ENCODE results near the gene AKR1C4.
"Not testable (repeated sequence)": the region's sequence is repeated elsewhere in the genome, so short reads cannot be mapped to it uniquely, and the experiment has no call there.

The AKR1C4 gene

DNA sequence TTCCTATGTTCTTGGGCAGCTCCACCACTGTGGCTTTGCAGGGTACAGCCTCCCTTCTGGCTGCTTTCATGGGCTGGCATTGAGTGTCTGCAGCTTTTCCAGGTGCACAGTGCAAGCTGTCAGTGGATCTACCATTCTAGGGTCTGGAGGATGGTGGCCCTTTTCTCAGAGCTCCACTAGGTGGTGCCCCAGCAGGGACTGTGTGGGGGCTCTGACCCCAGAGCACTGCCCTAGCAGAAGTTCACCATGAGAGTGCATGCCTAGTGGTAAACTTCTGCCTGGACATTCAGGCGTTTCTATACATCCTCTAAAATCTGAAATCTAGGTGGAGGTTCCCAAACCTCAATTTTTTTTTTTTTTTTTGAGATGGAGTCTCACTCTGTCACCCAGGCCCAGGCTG, 13.6 kb downstream of the AKR1C4 start:
- H3K36me3 ChIP-seq (ENCODE audit: control insufficient read depth, insufficient read depth, low read length); H3K4me3 ChIP-seq (ENCODE audit: low read depth, low read length); H3K4me1 ChIP-seq (ENCODE audit: control insufficient read depth, insufficient read depth, low read length); H3K9ac ChIP-seq (ENCODE audit: low read depth, low read length); H3K27me3 ChIP-seq (ENCODE audit: control insufficient read depth, insufficient read depth, low read length); H3K9me3 ChIP-seq (ENCODE audit: control insufficient read depth, insufficient read depth, low read length): not testable (repeated sequence)

DNA sequence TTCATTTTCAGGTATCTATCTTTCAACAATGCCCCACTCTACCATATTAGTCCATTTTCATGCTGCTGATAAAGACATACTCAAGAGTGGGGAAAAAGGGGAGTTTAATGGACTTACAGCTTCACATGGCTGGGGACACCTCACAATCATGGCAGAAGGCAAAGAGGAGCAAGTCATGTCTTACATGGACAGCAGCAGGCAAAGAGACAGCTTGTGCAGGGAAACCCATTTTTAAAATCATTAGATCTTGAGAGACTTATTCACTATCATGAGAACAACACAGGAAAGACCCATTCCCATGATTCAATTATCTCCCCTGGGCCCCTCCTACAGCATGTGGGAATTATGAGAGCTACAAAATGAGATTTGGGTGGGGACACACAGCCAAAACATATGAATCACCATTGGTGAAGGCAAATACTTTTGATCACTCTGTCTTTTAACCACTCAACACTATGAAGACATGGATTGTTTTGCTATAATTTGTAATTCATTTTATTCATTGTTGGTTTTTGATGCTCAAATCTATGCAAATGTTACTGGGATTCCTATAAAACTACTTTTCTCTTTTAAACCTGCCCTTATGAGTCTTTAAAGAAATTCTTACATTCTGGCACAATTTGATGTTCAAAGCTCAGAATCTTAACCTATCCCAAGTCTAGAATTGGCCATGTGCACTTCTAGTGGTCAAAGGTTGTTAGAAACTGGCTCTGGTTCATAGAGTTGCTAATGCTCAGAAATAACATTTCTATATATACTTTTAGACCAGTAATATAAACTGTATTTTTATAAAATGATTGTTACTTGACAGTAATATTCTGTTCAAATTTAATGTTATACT, 15.3 kb downstream of the AKR1C4 start:
- Histone ChIP-seq H3K9ac (ENCODE audit: low read depth, low read length) (no peak overlapping the region), H3K36me3 (ENCODE audit: control insufficient read depth, insufficient read depth, low read length) (no peaks in the 10 kb centered on the region), H3K9me3 (ENCODE audit: control insufficient read depth, insufficient read depth, low read length) (peaks cover 3% of the 10 kb centered on the region), H3K4me3 (ENCODE audit: low read depth, low read length) (no peak overlapping the region), H3K27me3 (ENCODE audit: control insufficient read depth, insufficient read depth, low read length) (no peaks in the 10 kb centered on the region), H3K4me1 (ENCODE audit: control insufficient read depth, insufficient read depth, low read length) (no peaks in the 10 kb centered on the region)

DNA sequence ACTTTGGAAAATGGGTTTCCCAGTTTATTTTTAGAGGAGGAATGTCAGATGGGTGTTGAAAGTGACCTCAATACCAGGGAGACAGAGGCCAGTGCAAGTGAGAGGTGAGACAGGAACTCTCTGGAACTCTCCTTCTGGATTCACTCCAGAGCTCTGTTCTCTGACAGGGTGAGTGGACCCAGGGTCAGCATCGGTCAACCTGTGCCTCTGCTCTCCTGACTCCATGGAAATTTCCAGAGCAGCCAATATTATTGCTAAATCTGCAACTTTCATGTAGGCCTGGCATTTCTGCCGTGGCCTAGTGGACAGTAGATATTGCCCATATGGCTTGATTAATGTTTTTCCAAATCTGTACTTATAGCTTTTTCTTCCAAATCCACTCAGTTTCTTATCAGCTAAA, 20.2 kb downstream of the AKR1C4 start:
- H3K27me3 ChIP-seq (ENCODE audit: control insufficient read depth, insufficient read depth, low read length): no peaks in the 10 kb centered on the region
- H3K9me3 ChIP-seq (ENCODE audit: control insufficient read depth, insufficient read depth, low read length): peaks cover 3% of the 10 kb centered on the region
- no peaks in the 10 kb centered on the region for H3K4me1 ChIP-seq (ENCODE audit: control insufficient read depth, insufficient read depth, low read length)
- H3K4me3 ChIP-seq (ENCODE audit: low read depth, low read length): no peak overlapping the region
- no peak overlapping the region for H3K9ac ChIP-seq (ENCODE audit: low read depth, low read length)
- no peaks in the 10 kb centered on the region for H3K36me3 ChIP-seq (ENCODE audit: control insufficient read depth, insufficient read depth, low read length)

- H3K36me3 ChIP-seq (ENCODE audit: control insufficient read depth, insufficient read depth, low read length): no peaks in the 10 kb centered on the region
- peaks cover 4% of the 10 kb centered on the region for H3K9me3 ChIP-seq (ENCODE audit: control insufficient read depth, insufficient read depth, low read length)
- no peak overlapping the region for H3K4me3 ChIP-seq (ENCODE audit: low read depth, low read length)
- H3K9ac ChIP-seq (ENCODE audit: low read depth, low read length): no peak overlapping the region
- H3K4me1 ChIP-seq (ENCODE audit: control insufficient read depth, insufficient read depth, low read length): no peaks in the 10 kb centered on the region
- no peaks in the 10 kb centered on the region for H3K27me3 ChIP-seq (ENCODE audit: control insufficient read depth, insufficient read depth, low read length)
Observed at GRCh38 chr10:5219262-5219661, 22.6 kb downstream of the AKR1C4 start.

DNA sequence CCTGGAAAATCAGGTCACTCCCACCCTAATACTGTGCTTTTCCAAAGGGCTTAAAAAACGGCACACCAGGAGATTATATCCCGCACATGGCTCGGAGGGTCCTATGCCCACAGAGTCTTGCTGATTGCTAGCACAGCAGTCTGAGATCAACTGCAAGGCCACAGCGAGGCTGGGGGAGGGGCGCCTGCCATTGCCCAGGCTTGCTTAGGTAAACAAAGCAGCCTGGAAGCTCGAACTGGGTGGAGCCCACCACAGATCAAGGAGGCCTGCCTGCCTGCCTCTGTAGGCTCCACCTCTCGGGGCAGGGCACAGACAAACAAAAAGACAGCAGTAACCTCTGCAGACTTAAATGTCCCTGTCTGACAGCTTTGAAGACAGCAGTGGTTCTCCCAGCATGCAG, 26.3 kb downstream of the AKR1C4 start:
- H3K27me3 ChIP-seq (ENCODE audit: control insufficient read depth, insufficient read depth, low read length); H3K4me3 ChIP-seq (ENCODE audit: low read depth, low read length); H3K9me3 ChIP-seq (ENCODE audit: control insufficient read depth, insufficient read depth, low read length); H3K36me3 ChIP-seq (ENCODE audit: control insufficient read depth, insufficient read depth, low read length); H3K9ac ChIP-seq (ENCODE audit: low read depth, low read length); H3K4me1 ChIP-seq (ENCODE audit: control insufficient read depth, insufficient read depth, low read length): not testable (repeated sequence)

DNA sequence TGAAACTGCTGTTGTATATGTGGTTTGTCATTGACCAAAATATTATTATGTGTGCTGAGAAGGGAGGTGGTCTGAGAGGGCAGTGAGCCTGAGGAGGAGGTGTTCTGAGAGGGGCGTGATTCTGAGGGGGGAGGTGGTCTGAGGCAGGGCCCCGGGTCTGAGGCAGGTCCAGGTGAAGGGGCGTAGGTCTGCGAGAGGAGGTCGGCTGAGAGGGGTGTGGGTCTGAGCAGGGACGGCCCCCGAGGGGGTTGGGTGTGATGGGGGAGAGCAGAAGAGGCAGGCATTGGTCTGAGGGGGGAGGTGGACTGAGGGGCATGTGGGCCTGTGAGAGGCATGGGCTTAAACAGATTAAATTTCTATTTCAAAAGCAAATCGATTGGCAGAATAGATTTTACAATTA, 32.4 kb downstream of the AKR1C4 start:
- Histone ChIP-seq H3K27me3 (ENCODE audit: control insufficient read depth, insufficient read depth, low read length) (no peaks in the 10 kb centered on the region), H3K4me3 (ENCODE audit: low read depth, low read length) (no peak overlapping the region)

GRCh38 chr10:5233324-5233723, 36.7 kb downstream of the AKR1C4 start:
- H3K4me1 ChIP-seq (ENCODE audit: control insufficient read depth, insufficient read depth, low read length): no peaks in the 10 kb centered on the region
- H3K4me3 ChIP-seq (ENCODE audit: low read depth, low read length): no peak overlapping the region
- no peaks in the 10 kb centered on the region for H3K9me3 ChIP-seq (ENCODE audit: control insufficient read depth, insufficient read depth, low read length)
- H3K9ac ChIP-seq (ENCODE audit: low read depth, low read length): no peak overlapping the region
- no peaks in the 10 kb centered on the region for H3K27me3 ChIP-seq (ENCODE audit: control insufficient read depth, insufficient read depth, low read length)
- H3K36me3 ChIP-seq (ENCODE audit: control insufficient read depth, insufficient read depth, low read length): no peaks in the 10 kb centered on the region

More for the DNA sequence above, 32.4 kb downstream of the AKR1C4 start:
- no peaks in the 10 kb centered on the region for H3K36me3 ChIP-seq (ENCODE audit: control insufficient read depth, insufficient read depth, low read length)
- H3K4me1 ChIP-seq (ENCODE audit: control insufficient read depth, insufficient read depth, low read length): no peaks in the 10 kb centered on the region
- no peak overlapping the region for H3K9ac ChIP-seq (ENCODE audit: low read depth, low read length)
- H3K9me3 ChIP-seq (ENCODE audit: control insufficient read depth, insufficient read depth, low read length): no peaks in the 10 kb centered on the region

DNA sequence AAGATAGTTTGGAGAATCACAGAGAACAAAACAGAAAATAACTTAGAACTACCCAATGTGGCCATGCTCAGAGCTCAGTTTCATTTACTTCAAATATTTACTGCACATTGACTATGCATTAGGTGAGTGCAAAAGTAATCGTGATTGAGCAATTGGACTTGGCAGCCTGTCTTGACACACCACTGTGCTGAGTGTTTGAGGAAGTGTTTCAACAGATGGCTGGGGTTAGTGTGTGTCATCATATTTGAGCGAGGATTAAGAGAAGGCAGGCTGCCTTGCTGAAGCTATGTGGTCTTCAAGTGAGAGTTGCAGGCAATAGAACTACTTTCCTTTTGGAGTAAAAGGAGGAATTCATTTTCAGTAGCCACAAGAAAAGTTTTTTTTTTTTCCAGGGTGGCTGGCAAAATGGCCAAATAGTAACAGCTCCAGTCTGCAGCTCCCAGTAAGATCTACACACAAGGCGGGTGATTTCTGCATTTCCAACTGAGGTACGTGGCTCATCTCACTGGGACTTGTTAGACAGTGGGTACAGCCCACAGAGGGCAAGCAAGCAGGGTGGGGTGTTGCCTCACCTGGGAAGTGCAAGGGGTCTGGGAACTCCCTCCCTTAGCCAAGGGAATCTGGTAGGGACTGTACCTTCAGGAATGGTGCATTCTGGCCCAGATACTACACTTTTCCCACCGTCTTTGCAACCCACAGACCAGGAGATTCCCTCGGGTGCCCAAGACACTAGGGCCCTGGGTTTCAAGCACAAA, 37.6 kb downstream of the AKR1C4 start:
- no peak overlapping the region for H3K9ac ChIP-seq (ENCODE audit: low read depth, low read length)
- no peaks in the 10 kb centered on the region for H3K36me3 ChIP-seq (ENCODE audit: control insufficient read depth, insufficient read depth, low read length)
- H3K4me3 ChIP-seq (ENCODE audit: low read depth, low read length): no peak overlapping the region
- H3K9me3 ChIP-seq (ENCODE audit: control insufficient read depth, insufficient read depth, low read length): no peaks in the 10 kb centered on the region
- no peaks in the 10 kb centered on the region for H3K27me3 ChIP-seq (ENCODE audit: control insufficient read depth, insufficient read depth, low read length)
- no peaks in the 10 kb centered on the region for H3K4me1 ChIP-seq (ENCODE audit: control insufficient read depth, insufficient read depth, low read length)

- not testable (repeated sequence) for H3K36me3 ChIP-seq (ENCODE audit: control insufficient read depth, insufficient read depth, low read length); H3K4me3 ChIP-seq (ENCODE audit: low read depth, low read length); H3K9ac ChIP-seq (ENCODE audit: low read depth, low read length); H3K9me3 ChIP-seq (ENCODE audit: control insufficient read depth, insufficient read depth, low read length); H3K4me1 ChIP-seq (ENCODE audit: control insufficient read depth, insufficient read depth, low read length); H3K27me3 ChIP-seq (ENCODE audit: control insufficient read depth, insufficient read depth, low read length)
Observed at GRCh38 chr10:5237541-5237940, 40.9 kb downstream of the AKR1C4 start.

- H3K36me3 ChIP-seq (ENCODE audit: control insufficient read depth, insufficient read depth, low read length): no peaks in the 10 kb centered on the region
- H3K9ac ChIP-seq (ENCODE audit: low read depth, low read length): no peak overlapping the region
- H3K4me1 ChIP-seq (ENCODE audit: control insufficient read depth, insufficient read depth, low read length): no peaks in the 10 kb centered on the region
- H3K27me3 ChIP-seq (ENCODE audit: control insufficient read depth, insufficient read depth, low read length): no peaks in the 10 kb centered on the region
- H3K9me3 ChIP-seq (ENCODE audit: control insufficient read depth, insufficient read depth, low read length): no peaks in the 10 kb centered on the region
- H3K4me3 ChIP-seq (ENCODE audit: low read depth, low read length): no peak overlapping the region
Observed at GRCh38 chr10:5242585-5242984, 45.9 kb downstream of the AKR1C4 start.

GRCh38 chr10:5243521-5243987, 46.9 kb downstream of the AKR1C4 start:
- Histone ChIP-seq H3K4me1 (ENCODE audit: control insufficient read depth, insufficient read depth, low read length) (no peaks in the 10 kb centered on the region), H3K9me3 (ENCODE audit: control insufficient read depth, insufficient read depth, low read length) (no peaks in the 10 kb centered on the region), H3K9ac (ENCODE audit: low read depth, low read length) (no peak overlapping the region), H3K27me3 (ENCODE audit: control insufficient read depth, insufficient read depth, low read length) (no peaks in the 10 kb centered on the region), H3K4me3 (ENCODE audit: low read depth, low read length) (no peak overlapping the region), H3K36me3 (ENCODE audit: control insufficient read depth, insufficient read depth, low read length) (no peaks in the 10 kb centered on the region)
